Lung (tissue), 12 donors: ENCODE data around the gene GJD4. TPM values are rescaled to one million over a fixed set of nuclear protein-coding genes. Genes with fewer than 3 reads are reported as not detected.

Experiments
- ATAC-seq: fragments of 200-7000 bp; cut with Tn5 transposase; one replicate; pipeline ENCODE4 v1.9.1; 2020; ENCODE audit warnings: moderate number of reproducible peaks; ENCODE audit not compliant: insufficient read depth, low FRiP score
- DNase-seq, 3 donors: peaks; one replicate each; pipeline ENCODE4 v3.0.0-alpha.2; 2013 to 2017
- H3K27ac ChIP-seq, 2 donors: one replicate each; pipeline ENCODE4 v1.5.1; 2013; ENCODE audit warnings: mild to moderate bottlenecking in 2 of 2, moderate library complexity in 2 of 2, control low read depth in 1 of 2, inconsistent platforms in 1 of 2, low read depth in 1 of 2, low read length in 1 of 2
- H3K27me3 ChIP-seq, 3 donors: one replicate each; pipeline ENCODE4 v1.5.1; 2013; ENCODE audit warnings: low read length in 2 of 3; ENCODE audit not compliant: control insufficient read depth in 3 of 3, insufficient read depth in 3 of 3
- H3K36me3 ChIP-seq, 4 donors: one replicate each; pipeline ENCODE4 v1.5.1; 2013; ENCODE audit warnings: low read length in 4 of 4, mild to moderate bottlenecking in 1 of 4, moderate library complexity in 1 of 4; ENCODE audit not compliant: control insufficient read depth in 4 of 4, insufficient read depth in 4 of 4
- H3K4me1 ChIP-seq, 5 donors: one replicate each; pipeline ENCODE4 v1.5.1; 2013; ENCODE audit warnings: low read length in 5 of 5, mild to moderate bottlenecking in 2 of 5, moderate library complexity in 1 of 5; ENCODE audit not compliant: control insufficient read depth in 5 of 5, insufficient read depth in 5 of 5
- H3K4me3 ChIP-seq: one replicate; pipeline ENCODE4 v1.5.1; 2013; ENCODE audit warnings: mild to moderate bottlenecking, control low read depth, moderate library complexity
- H3K9ac ChIP-seq, 2 donors: one replicate each; pipeline ENCODE4 v1.5.1; 2013; ENCODE audit warnings: low read length in 2 of 2, control low read depth in 1 of 2; ENCODE audit not compliant: insufficient read depth in 1 of 2
- H3K9me3 ChIP-seq, 4 donors: one replicate each; pipeline ENCODE4 v1.5.1; 2013; ENCODE audit warnings: low read length in 3 of 4, mild to moderate bottlenecking in 1 of 4, moderate library complexity in 1 of 4; ENCODE audit not compliant: control insufficient read depth in 4 of 4, insufficient read depth in 3 of 4
- CTCF ChIP-seq: IDR thresholded peaks from 2 replicates; pipeline ENCODE4 v1.5.1; 2012; ENCODE audit warnings: mild to moderate bottlenecking; ENCODE audit errors: control extremely low read depth, extremely low read depth
- whole genome bisulfite sequencing, 2 donors: extraction: QIAGEN DNeasy Blood & Tissue Kit; methylation state at CpG; one replicate each; pipeline ENCODE4 v1.1.7; 2013; 5-methylcytosine and 5-hydroxymethylcytosine counted together
- polyA plus RNA-seq, 2 donors: library from polyadenylated mRNA; stranded (reverse); fragments of 200-250 nt; gene quantifications; one replicate each; pipeline ENCODE4 v1.2.1, GENCODE V29; 2013
- total RNA-seq, 2 donors: library from RNA; depleted of rRNA in 1 of 2; stranded (reverse); fragments of >200 nt in 1 of 2; gene quantifications; one replicate each; pipeline ENCODE4 v1.2.1, GENCODE V29; 2014 to 2021
- donor health status: control.
- donor health status: control.
- donor health status: Bipolar disorder and iron deficiency.
- donor health status: healthy.
- donor health status: DM: yes; HTN: yes; CAD: no.

GJD4 gene
- total and polyA plus RNA-seq, 4 donors: 0.07 TPM; not detected in 3

- Histone ChIP-seq H3K9me3 (peaks cover 0 to 11% (median 0%) of the 10 kb centered on the region in 4 donors), H3K36me3 (no peaks in the 10 kb centered on the region), H3K27ac (no peak overlapping the region), H3K4me3 (no peak overlapping the region), H3K9ac (no peak overlapping the region), H3K27me3 (peaks cover 0 to 12% (median 5%) of the 10 kb centered on the region in 3 donors), H3K4me1 (peaks cover 0 to 18% (median 3%) of the 10 kb centered on the region in 5 donors)
- ATAC-seq (no peak), DNase-seq (no peak)
- TF ChIP-seq CTCF: no peak
- WGBS, 2 donors: 49 to 64% methylated on average over 13 to 16 of the region's 16 CpGs
These were observed 3.2 kb downstream of the GJD4 start for GRCh38 chr10:35608328-35608672.

- Histone ChIP-seq H3K36me3 (no peaks in the 10 kb centered on the region), H3K27ac (no peak overlapping the region), H3K27me3 (peaks cover 0 to 13% (median 7%) of the 10 kb centered on the region in 3 donors), H3K9ac (no peak overlapping the region), H3K4me3 (no peak overlapping the region), H3K9me3 (peaks cover 0 to 11% (median 0%) of the 10 kb centered on the region in 4 donors), H3K4me1 (peaks cover 0 to 12% (median 3%) of the 10 kb centered on the region in 5 donors)
- 72 to 84% methylated on average over 6 of the region's 6 CpGs for WGBS, 2 donors
- no peak for TF ChIP-seq CTCF
- ATAC-seq (no peak), DNase-seq (no peak)
These were observed 6.6 kb downstream of the GJD4 start for GRCh38 chr10:35611750-35612149.

GRCh38 chr10:35612385-35613106, 7.4 kb downstream of the GJD4 start:
- peaks cover 0 to 13% (median 3%) of the 10 kb centered on the region in 3 donors for H3K27me3 ChIP-seq
- H3K9me3 ChIP-seq: peaks cover 0 to 11% (median 0%) of the 10 kb centered on the region in 4 donors
- peaks cover 0 to 9% (median 0%) of the 10 kb centered on the region in 5 donors for H3K4me1 ChIP-seq
- 64 to 77% methylated on average over 6 of the region's 6 CpGs for WGBS, 2 donors
- no peak for ATAC-seq
- no peak overlapping the region for H3K9ac ChIP-seq
- no peak for DNase-seq
- H3K36me3 ChIP-seq: no peaks in the 10 kb centered on the region
- H3K27ac ChIP-seq: no peak overlapping the region
- H3K4me3 ChIP-seq: no peak overlapping the region
- TF ChIP-seq CTCF: no peak
